Dendritic cell treated with granulocyte-macrophage colony-stimulating factor and Interleukin-4, amounts not matched to agents 40 ng/mL and 50 ng/mL, for 4 days (primary cell): ENCODE data around the gene AK2.
"Not testable (repeated sequence)": the region's sequence is repeated elsewhere in the genome, so short reads cannot be mapped to it uniquely, and the experiment has no call there.

Experiments
- H3K27ac Mint-ChIP-seq: one replicate; pipeline ENCODE4 v1.8.0; 2022; ENCODE audit warnings: mild to moderate bottlenecking, mixed read lengths
- H3K27me3 Mint-ChIP-seq: one replicate; pipeline ENCODE4 v1.8.0; 2022; ENCODE audit warnings: mild to moderate bottlenecking, mixed read lengths
- H3K36me3 Mint-ChIP-seq: one replicate; pipeline ENCODE4 v1.8.0; 2022; ENCODE audit warnings: low read depth, mixed read lengths
- H3K4me1 Mint-ChIP-seq: one replicate; pipeline ENCODE4 v1.8.0; 2022; ENCODE audit warnings: low read depth, mixed read lengths
- H3K4me3 Mint-ChIP-seq: one replicate; pipeline ENCODE4 v1.8.0; 2022; ENCODE audit warnings: mild to moderate bottlenecking, moderate library complexity, mixed read lengths
- H3K9me3 Mint-ChIP-seq: one replicate; pipeline ENCODE4 v1.8.0; 2022; ENCODE audit warnings: mixed read lengths
- intact Hi-C: fragments of 100-400 bp; cut with micrococcal nuclease; formaldehyde crosslinking; loops from one replicate; pipeline ENCODE4 v1.15.0; 2022

The AK2 gene

DNA sequence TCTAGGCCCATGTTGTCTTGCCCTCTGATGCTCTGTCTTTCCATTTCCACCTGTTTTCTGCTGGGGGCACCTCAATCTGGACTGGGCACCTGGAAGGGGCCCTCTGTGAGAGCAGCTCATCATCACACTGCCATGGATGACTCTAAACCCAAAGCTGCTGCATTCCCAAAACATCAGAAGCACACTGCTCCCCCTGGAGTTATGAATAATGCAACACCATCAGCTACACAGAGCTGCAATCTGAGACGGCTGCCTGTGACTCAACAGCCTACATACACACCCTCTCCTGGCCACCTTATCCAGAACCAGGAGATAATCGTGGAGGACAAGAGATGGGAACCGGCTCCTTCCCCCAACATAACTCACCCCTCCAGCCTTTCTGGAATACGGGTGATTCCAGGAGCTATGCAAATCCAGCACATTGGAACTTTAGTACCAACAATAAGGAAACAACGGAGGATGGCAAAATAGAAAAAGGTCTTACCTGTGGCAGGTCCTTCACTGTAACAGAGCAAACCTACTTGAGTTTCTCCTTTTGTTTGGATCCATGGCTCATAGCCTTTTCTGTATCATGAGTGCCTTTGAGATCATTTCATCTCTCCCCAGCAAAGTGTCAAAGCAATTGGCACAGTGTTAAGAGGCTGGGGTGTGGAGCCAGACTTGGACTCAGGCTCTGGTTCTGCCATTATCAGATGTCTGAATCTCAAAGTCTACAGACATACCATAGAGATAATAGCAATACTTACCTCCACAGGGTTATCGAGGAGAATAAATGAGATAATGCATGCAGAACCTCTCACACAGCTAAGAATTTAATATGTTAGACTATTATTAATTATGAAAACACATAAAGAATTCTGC is 29.3 kb downstream of the AK2 start:
- Mint-ChIP-seq H3K4me1 (peaks cover 87% of the 10 kb centered on the region), H3K4me3 (peak overlapping the region; percentile 24), H3K27ac (peak overlapping the region; percentile 81), H3K36me3 (peaks cover 82% of the 10 kb centered on the region), H3K27me3 (no peaks in the 10 kb centered on the region), H3K9me3 (no peaks in the 10 kb centered on the region)
- intact Hi-C loops = loop anchor here (2.0 to 10.0 kb wide), 3 partner anchors 15 to 47 kb away; partner anchors contain the start of gene RNF19B

DNA sequence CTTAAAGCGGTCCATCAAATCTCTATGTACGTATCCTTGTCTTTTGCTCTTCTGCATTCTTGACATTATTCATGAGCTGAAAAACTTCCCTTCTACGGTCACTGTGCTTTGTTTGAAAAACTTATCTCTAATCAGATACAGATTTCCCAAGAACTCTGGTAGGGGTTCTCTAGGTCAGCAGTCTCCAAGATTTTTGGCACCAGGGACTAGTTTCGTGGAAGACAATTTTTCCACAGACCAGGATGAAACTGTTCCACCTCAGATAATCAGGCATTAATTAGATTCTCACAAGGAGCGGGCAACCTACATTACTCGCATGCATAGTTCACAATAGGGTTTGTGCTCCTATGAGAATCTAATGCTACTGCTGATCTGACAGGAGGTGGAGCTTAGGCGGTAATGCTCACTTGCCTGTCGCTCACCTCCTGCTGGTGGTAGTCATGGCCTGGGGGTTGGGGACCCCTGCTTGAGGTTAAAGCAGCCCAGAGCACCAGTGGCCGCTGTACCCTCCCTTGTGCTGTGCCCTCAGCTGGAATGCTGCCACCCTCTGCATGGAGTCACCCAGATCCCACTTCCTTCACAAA is 30.8 kb downstream of the AK2 start:
- Mint-ChIP-seq H3K9me3 (no peaks in the 10 kb centered on the region), H3K4me3 (peak overlapping the region; percentile 21)

DNA sequence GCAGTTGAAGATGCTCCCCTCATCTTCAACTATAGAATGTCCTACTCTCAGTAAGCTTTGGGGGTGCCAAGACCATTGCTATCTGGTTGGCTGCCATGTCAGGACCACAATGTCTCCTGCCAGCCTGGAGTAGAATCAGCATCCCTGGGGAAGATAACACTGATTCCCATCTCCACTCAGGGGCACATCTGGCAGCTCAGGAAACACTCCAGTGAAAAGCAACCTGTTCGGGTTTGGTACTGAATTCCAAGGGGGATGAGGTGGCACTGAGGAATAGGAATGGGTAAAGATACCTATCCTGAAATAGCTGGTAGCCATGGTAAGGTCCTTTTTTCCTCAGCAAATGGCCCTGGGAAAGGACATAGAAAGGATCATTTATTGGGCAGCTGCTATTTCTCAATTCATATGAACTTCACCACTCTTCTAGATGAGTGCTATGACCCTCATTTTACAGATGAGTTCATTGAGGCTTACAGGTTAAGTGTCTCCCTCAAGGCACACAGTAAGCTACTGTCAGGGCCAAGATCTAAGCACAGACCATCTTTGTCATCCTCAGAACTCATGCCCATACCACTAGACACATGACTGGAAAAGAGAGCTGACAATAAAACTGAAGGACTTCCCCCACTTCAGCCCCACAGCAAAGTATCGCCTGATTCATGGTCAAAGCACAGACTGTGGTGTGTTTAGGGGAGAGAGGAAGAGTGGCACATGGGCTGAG is 31.4 kb downstream of the AK2 start:
- intact Hi-C loops = loop anchor here (5.0 to 10.0 kb wide), 2 partner anchors 43 to 50 kb away; partner anchors contain the start of gene RNF19B
- H3K36me3 Mint-ChIP-seq = peaks cover 80% of the 10 kb centered on the region
- H3K4me1 Mint-ChIP-seq = peaks cover 84% of the 10 kb centered on the region
- no peak overlapping the region for H3K4me3 Mint-ChIP-seq
- no peaks in the 10 kb centered on the region for H3K27me3 Mint-ChIP-seq
- no peaks in the 10 kb centered on the region for H3K9me3 Mint-ChIP-seq
- H3K27ac Mint-ChIP-seq = peak overlapping the region; percentile 81

More for the DNA sequence above, 30.8 kb downstream of the AK2 start:
- H3K36me3 Mint-ChIP-seq = peaks cover 80% of the 10 kb centered on the region
- peaks cover 84% of the 10 kb centered on the region for H3K4me1 Mint-ChIP-seq
- no peaks in the 10 kb centered on the region for H3K27me3 Mint-ChIP-seq
- intact Hi-C loops = loop anchor here (2.0 to 10.0 kb wide), 3 partner anchors 13 to 49 kb away; partner anchors contain the start of gene RNF19B
- H3K27ac Mint-ChIP-seq = peak overlapping the region; percentile 81

DNA sequence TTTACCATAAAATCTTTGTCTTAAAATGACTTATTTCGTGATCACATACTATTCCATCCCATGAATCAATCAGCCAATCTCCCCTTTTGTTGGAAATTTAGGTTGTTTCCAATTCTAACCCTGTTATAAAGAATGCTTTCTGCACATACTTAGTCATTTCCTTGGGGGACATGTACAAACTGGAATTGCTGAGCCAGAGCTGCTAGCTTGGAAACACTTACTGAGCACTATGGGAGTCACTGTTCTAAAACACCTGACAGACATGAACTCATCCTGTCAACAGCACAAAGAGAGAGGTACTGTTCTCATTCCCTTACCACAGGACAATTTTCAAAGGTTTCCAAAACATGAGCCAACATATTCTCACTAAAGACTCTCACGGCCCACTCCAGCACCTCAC is 32.1 kb downstream of the AK2 start:
- Mint-ChIP-seq H3K4me3 (no peak overlapping the region), H3K27me3 (no peaks in the 10 kb centered on the region), H3K36me3 (peaks cover 74% of the 10 kb centered on the region), H3K4me1 (peaks cover 80% of the 10 kb centered on the region), H3K27ac (peak overlapping the region; percentile 81), H3K9me3 (no peaks in the 10 kb centered on the region)
- intact Hi-C loops = loop anchor here (5.0 to 10.0 kb wide), 2 partner anchors 42 to 50 kb away; partner anchors contain the start of gene RNF19B

DNA sequence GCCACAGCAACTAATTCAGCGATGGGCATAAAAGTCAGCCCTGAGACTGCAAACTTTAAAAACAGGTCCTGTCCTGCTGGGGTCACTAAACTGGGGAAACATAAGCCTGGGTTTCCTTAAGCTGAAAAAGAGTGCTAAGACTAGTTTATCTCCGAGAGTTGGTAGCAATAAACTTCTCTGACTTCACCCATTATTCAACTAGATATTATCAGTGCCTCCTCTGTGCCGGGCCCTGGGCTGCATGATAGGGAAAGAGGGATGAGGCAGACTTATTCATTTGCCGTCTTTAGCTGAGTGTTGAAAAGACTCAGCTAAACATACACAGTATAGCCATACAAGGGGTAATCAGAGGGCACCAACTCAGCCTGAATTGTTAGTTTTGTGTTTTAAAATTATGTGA is 33.0 kb downstream of the AK2 start:
- no peak overlapping the region for H3K4me3 Mint-ChIP-seq
- no peak overlapping the region for H3K27ac Mint-ChIP-seq
- H3K9me3 Mint-ChIP-seq = no peaks in the 10 kb centered on the region
- H3K4me1 Mint-ChIP-seq = peaks cover 78% of the 10 kb centered on the region
- peaks cover 65% of the 10 kb centered on the region for H3K36me3 Mint-ChIP-seq
- intact Hi-C loops = loop anchor here (10.0 kb wide), 1 partner anchor 51 kb away; no protein-coding TSS in a partner anchor
- H3K27me3 Mint-ChIP-seq = no peaks in the 10 kb centered on the region

DNA sequence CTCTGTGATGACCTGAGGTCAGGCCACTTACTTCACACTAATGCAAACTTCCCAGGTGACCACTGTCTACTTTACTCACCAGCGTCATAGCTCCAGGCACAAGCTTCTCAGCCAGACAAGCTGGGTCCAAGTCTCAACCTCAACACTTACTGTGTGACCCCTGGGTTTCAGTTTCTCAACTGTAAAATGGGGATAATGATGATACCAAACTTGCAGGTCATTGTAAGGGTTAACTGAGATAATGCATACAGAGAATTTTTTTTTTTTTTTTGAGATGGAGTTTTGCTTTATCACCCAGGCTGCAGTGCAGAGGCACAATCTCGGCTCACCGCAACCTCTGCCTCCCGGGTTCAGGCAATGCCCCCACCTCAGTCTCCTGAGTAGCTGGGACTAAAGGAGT is 34.7 kb downstream of the AK2 start:
- H3K27ac Mint-ChIP-seq = no peak overlapping the region
- no peaks in the 10 kb centered on the region for H3K27me3 Mint-ChIP-seq
- H3K4me1 Mint-ChIP-seq = peaks cover 79% of the 10 kb centered on the region
- peaks cover 58% of the 10 kb centered on the region for H3K36me3 Mint-ChIP-seq
- intact Hi-C loops = loop anchor here (10.0 kb wide), 1 partner anchor 53 kb away; no protein-coding TSS in a partner anchor
- no peaks in the 10 kb centered on the region for H3K9me3 Mint-ChIP-seq
- no peak overlapping the region for H3K4me3 Mint-ChIP-seq

DNA sequence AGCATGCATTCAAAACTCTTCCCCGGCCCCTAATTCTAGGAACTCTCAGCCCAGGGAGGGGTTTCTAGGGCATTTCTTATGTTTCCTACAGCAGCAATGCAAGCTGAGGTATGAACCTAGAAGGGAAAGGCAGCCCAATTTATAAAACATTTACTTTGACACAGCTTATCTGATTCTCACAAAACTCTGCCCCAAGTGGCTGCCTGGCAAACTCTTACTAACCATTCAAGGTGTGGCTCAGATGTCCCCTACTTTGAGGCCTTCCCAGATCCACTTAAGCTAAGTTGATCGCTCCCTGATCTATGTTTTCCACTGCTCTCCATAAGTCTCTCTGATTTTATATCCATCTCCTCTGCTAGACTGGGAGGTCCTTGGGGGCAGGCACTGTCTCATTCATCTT is 35.4 kb downstream of the AK2 start:
- intact Hi-C loops = loop anchor here (10.0 kb wide), 1 partner anchor 54 kb away; no protein-coding TSS in a partner anchor
- Mint-ChIP-seq H3K4me3 (no peak overlapping the region), H3K4me1 (peaks cover 79% of the 10 kb centered on the region), H3K27me3 (no peaks in the 10 kb centered on the region), H3K9me3 (no peaks in the 10 kb centered on the region), H3K36me3 (peaks cover 52% of the 10 kb centered on the region), H3K27ac (no peak overlapping the region)

DNA sequence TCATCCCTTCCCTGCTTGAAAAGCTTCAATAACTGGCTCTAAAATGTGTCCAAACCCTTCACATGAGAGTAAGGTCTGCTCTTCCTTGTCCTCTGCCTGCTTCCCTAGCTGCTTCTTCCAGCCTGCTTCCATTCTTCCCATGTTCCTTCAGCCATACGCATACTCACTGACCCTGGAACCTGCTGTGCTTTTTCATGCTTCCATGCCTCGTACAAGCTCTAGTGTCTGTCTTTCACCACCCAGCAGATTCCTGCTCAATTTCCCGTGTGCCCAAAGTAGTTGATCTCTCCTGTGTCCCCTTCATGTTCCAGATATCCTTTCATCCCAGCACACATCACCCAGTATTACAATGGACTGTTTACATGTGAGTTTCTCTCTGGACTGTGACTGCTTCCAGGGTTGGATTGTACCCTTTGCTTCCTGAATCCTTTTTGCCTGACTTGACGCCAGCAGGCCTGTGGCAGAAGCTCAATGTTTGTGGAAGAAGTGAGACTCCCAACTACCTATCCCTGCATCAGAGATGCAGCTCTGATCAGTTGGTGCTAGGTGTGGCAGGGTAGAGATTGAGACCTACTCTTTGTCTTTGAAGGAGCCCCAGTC is 36.2 kb downstream of the AK2 start:
- H3K9me3 Mint-ChIP-seq = no peaks in the 10 kb centered on the region
- no peak overlapping the region for H3K4me3 Mint-ChIP-seq
- H3K36me3 Mint-ChIP-seq = peaks cover 48% of the 10 kb centered on the region
- H3K4me1 Mint-ChIP-seq = peaks cover 78% of the 10 kb centered on the region
- intact Hi-C loops = loop anchor here (10.0 kb wide), 1 partner anchor 54 kb away; no protein-coding TSS in a partner anchor
- peak overlapping the region; percentile 0 for H3K27ac Mint-ChIP-seq
- H3K27me3 Mint-ChIP-seq = no peaks in the 10 kb centered on the region

DNA sequence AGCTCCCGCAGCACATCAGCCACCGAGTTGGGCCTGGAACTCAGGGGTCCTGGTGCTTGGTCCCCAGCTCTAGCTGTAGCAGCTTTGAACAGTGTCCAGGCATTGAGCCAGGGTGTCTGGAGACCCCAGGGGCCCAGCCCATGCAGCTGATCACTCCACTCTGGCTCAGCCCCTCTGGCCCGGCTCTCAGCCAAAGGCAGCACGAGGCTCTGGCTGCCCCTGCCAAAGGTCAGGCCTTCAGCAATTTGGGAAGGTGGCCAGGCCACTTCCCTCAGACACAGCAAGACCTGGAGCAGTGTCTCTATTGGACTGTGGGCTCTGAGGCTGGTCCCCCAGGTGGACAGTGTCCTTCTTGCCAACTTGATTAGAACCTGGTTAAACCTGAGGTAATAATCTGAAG is 37.7 kb downstream of the AK2 start:
- Mint-ChIP-seq H3K4me1 (peaks cover 80% of the 10 kb centered on the region), H3K4me3 (no peak overlapping the region), H3K27me3 (no peaks in the 10 kb centered on the region), H3K9me3 (no peaks in the 10 kb centered on the region), H3K36me3 (peaks cover 38% of the 10 kb centered on the region), H3K27ac (peak overlapping the region; percentile 76)
- intact Hi-C loops = no loop called here

DNA sequence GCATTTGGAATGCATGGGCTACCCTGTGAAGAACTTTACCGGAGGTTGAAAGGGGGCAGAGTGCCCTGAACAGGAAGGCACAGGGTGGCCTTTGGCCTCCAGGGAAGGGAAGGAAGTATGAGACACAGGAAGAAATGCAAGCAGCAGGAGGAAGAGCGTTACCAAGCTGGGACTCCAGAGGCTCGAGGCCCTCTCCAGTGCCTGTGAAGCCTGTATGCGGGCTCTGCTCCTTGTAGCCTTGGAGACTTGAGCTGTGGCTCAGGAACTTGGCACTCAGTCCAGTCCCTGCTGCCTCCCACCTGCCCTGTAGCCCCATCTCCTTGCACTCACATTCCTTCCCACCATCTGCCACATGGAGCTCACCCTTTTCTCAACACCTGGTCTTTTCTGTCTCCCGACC is 38.6 kb downstream of the AK2 start:
- H3K4me1 Mint-ChIP-seq = peaks cover 89% of the 10 kb centered on the region
- H3K4me3 Mint-ChIP-seq = peak overlapping the region; percentile 28
- intact Hi-C loops = no loop called here
- H3K9me3 Mint-ChIP-seq = no peaks in the 10 kb centered on the region
- no peaks in the 10 kb centered on the region for H3K27me3 Mint-ChIP-seq
- H3K36me3 Mint-ChIP-seq = peaks cover 36% of the 10 kb centered on the region
- H3K27ac Mint-ChIP-seq = peak overlapping the region; percentile 76

DNA sequence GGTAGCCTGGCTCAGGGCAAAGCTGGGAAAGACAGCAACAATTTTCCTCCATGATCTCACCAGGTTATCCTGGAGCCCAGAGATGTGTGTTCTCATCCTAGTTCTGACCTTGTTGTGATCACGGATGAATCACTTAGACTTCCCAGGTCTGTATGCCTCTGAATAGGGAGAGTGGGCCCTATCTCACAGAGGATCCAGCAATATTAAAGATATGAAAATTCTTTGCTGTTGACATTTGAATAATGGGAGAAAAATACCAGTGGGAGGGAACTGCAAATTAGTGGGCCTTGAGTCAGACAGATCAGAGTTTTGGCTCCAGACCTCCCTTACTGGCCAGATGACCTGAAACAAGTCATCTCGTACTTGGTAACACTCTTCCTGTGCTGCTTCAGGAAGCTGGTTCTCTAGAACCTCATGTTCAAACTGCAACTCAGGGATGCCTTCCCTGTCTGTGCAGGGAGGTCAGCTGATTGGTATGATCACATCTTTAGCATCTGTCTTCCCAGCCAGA is 39.2 kb downstream of the AK2 start:
- intact Hi-C loops = no loop called here
- Mint-ChIP-seq H3K4me3 (no peak overlapping the region), H3K9me3 (no peaks in the 10 kb centered on the region), H3K27me3 (no peaks in the 10 kb centered on the region), H3K4me1 (peaks cover 89% of the 10 kb centered on the region), H3K36me3 (peaks cover 30% of the 10 kb centered on the region), H3K27ac (peak overlapping the region; percentile 76)

DNA sequence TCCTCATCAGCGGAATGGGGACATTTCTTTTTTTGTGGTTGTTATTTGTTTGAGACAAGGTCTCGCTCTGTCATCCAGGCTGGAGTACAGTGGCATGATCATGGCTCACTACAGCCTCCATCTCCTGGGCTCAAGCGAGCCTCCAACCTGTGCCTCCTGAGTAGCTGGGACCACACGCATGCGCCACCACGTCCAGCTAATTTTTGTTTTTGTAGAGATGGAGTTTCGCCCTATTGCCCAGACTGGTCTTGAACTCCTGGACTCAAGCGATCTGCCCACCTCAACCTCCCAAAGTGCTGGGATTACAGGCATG is 43.4 kb downstream of the AK2 start:
- H3K36me3 Mint-ChIP-seq = peaks cover 12% of the 10 kb centered on the region

More for the DNA sequence above, 43.4 kb downstream of the AK2 start:
- H3K4me3 Mint-ChIP-seq = peak overlapping the region; percentile 27
- H3K9me3 Mint-ChIP-seq, H3K27me3 Mint-ChIP-seq: not testable (repeated sequence)
- H3K27ac Mint-ChIP-seq = peak overlapping the region; percentile 99
- H3K4me1 Mint-ChIP-seq = peaks cover 95% of the 10 kb centered on the region
- intact Hi-C loops = loop anchor here (2.0 kb wide), 2 partner anchors 14 to 28 kb away; partner anchors contain the start of gene RNF19B
